Activated gamma-delta T cell (primary cell): ENCODE measurements around the gene GDAP2.
"Not testable (repeated sequence)": the region's sequence is repeated elsewhere in the genome, so short reads cannot be mapped to it uniquely, and the experiment has no call there.

Experiments used
- DNase-seq: peaks from one replicate; lab custom pipeline; 2025; lab: John Stamatoyannopoulos, UW

GDAP2 gene

DNA sequence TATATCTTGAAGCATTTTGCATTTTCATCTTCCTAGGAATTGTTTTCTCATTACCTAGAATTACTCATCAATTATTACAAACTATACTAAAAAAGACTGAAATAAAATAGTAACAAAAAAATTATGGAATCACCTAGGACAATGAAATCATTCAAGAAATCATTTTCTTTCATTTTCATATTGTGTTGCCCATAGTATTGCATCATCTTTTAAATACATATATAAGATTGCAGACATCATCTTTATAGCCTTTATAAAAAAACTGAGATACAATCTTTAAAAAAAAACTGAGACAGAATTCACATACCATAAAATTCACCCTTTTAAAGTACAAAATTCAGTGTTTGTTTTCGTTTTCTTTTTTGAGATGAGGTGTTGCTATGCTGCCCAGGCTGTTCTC lies 29.6 kb downstream of the GDAP2 start:
- DNase-seq: no peak

GRCh38 chr1:117897551-117897950 lies 31.9 kb downstream of the GDAP2 start:
- DNase-seq: no peak

- DNase-seq: no peak
Measured at GRCh38 chr1:117895482-117896114, 33.8 kb downstream of the GDAP2 start.

DNA sequence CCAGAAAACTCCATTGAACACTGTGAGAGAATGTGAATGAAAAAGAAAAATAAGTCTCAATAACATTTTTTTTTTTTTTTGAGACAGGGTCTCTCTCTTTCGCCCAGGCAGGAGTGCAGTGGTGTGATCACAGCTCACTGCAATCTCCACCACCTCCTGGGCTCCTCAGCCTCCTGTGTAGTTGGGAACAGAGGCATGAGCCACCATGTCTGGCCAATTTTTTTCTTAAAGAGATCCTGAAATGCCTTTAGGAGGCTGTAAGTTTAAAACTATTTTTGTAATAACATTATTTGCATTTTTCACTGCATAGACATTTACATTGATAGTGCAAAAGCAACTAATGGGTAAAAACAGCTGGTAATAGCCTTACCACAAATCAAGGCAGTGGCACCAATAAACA lies 35.3 kb downstream of the GDAP2 start:
- DNase-seq: no peak

DNA sequence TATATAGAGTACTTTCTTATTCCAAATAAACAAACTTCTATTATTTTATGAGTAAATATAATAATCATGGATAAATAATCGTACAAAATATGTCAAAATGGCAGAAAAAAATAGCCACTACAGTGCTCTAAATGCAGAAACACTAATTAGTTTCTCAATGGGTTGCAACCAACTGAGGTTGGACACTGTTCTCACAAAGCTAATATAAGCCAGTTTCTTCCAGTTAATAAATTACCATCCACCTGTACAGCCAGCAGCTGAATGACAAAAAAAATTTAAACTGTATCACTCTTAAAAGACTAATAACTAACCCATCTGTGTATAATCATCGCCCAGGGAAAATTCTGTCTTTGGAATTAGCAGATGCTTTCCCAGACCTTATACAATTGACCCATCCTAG lies 36.9 kb downstream of the GDAP2 start:
- no peak for DNase-seq

DNA sequence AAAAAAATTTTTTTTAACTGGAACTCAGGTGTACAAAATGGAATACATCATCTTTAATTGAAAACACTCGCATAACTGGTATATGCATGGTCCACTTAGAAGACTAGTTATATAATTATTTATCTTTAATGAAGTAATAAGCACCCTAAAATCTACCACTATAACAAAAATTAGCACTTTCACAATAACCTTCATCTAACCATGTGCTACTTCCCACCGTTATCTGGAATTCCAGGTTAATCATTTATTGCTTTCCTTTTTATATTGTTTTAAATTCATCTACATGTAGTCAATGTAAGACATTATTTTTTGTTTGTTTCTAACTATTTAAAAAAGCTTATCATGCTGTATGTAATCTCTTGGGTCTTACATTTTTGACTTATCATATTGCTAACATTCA lies 39.0 kb downstream of the GDAP2 start:
- DNase-seq: no peak

DNA sequence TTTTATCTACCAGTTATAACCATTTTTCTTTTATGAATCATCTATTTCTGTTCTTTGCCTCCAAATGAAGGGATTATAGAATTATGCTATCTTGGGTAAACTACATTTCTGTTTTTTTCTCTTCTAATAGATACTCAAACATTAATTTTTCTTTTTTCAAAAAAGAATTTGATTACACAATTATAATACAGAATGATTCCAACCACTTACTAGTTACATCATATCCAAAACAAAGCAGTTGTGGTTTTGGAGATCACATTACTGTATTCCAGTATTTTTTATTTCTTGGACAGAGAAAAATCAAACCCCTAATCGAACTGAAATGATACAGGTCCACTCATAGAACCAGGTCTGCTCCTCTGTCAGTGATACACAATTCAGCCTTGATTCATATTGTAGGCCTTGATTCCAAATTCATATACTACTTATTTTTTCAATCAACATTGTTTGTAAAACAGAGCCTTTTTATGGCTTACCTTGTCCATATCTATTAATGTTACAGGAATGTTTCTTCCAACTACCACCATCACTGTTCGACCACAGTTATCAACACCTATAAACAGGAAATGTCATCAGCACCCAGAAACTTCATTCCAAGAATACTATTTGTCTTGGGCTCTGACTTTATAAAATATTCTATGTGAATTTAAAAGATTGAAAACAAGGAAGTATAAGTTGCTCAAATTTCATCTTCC lies 43.2 kb downstream of the GDAP2 start:
- no peak for DNase-seq

GRCh38 chr1:117883616-117884015 lies 45.8 kb downstream of the GDAP2 start:
- DNase-seq: no peak

DNA sequence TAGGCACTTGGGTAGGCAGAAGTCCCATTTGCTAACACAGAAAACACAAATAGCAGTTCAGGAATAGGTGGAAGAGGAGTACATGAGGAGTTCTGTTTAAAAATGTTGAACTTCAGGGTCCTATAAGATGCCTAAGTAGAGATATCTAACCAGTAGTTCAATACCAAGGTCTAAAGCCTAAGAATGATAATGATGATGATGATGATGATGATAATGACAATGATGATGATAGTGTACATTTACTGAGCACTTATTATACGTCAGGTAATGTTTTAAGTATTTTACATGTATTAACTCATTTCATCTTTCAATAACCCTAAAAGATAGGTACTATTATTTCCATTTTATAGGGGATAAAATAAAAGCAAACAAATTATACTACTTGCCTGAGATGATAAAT lies 50.1 kb downstream of the GDAP2 start:
- no peak for DNase-seq

DNA sequence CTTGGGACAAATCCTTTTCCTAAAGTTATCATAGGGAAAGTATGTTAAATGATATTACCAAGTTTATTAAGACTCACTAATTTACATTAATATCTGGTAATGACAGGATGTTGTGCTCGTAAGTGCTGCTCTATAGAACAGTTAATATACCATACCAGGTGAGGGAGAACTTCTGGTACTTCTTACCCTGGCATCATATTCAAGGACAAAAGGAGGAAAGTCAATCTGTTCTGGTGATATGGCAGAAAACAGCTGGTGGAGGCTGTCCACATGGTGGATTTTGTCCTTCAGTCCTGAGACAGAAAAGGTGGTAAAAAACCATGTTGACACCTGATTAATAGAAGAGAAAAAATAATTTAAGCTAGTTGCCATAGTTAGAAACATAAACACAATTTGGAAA lies 51.6 kb downstream of the GDAP2 start:
- DNase-seq: no peak

GRCh38 chr1:117871013-117871412 lies 58.4 kb downstream of the GDAP2 start:
- no peak for DNase-seq

- no peak for DNase-seq
Measured at GRCh38 chr1:117861694-117862093, 67.7 kb downstream of the GDAP2 start.

DNA sequence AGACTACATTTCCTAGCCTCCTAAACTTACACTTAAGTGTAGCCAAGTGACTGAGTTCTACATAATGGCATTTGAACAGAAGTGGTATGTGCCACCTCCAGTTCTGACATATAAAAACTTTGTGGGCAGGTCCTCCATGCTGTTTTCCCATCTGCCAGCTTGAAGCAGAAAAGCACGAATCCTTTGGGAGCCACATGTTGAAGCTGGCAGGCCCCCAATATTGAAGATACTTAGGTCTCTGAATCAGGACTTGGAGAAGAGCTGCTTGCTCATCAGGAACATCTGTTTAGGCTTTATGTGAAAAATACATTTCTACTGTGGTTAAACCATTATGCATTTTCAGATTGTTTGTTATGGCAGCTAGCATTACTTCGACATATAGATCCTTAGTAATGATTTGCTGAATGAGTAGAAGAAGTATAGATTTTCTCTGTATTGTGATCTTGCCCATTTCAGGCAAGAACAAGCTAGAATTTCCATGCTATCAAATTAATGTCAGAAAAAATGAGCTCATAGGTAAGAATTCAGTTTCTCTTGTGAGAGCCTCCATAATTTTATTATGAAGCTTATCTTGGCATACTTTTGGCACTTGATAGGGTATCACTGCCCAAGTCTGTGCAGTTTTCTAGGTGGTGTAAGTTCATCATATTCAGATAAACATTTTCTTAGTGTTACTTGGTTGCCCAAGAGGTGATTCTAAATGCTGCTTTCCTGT lies 68.4 kb downstream of the GDAP2 start:
- no peak for DNase-seq

- no peak for DNase-seq
Measured at GRCh38 chr1:117859901-117860300, 69.5 kb downstream of the GDAP2 start.

- no peak for DNase-seq
Measured at GRCh38 chr1:117857418-117857817, 72.0 kb downstream of the GDAP2 start.

GRCh38 chr1:117852853-117853553 lies 76.4 kb downstream of the GDAP2 start:
- no peak for DNase-seq

GRCh38 chr1:117851687-117852086 lies 77.7 kb downstream of the GDAP2 start:
- DNase-seq: no peak

- no peak for DNase-seq
Measured at GRCh38 chr1:117846674-117847425, 82.6 kb downstream of the GDAP2 start.

DNA sequence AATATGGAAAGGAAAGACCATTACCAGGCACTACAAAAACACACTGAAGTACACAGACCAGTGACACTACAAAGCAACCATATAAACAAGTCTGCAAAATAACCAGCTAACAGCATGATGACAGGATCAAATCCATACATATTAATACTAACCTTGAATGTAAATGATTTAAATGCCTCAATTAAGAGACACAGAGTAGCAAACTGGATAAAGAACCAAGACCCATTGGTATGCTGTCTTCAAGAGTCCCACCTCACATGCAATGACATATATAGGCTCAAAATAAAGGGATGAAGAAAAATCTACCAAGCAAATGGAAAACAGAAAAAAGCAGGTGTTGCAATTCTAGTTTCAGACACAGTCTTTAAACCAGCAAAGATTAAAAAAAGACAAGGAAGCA lies 84.9 kb downstream of the GDAP2 start:
- not testable (repeated sequence) for DNase-seq

GRCh38 chr1:117843791-117844190 lies 85.6 kb downstream of the GDAP2 start:
- DNase-seq: no peak

GRCh38 chr1:117842408-117843170 lies 86.8 kb downstream of the GDAP2 start:
- DNase-seq: no peak
